Left colon (tissue), 2 donors: ENCODE data around the gene EXOC3L2. TPM values are rescaled to one million over a fixed set of nuclear protein-coding genes. Genes with fewer than 3 reads are reported as not detected.

Experiments
- ATAC-seq: fragments of 200-7000 bp; cut with Tn5 transposase; one replicate; pipeline ENCODE4 v1.9.1; 2020; ENCODE audit warnings: mild to moderate bottlenecking, moderate library complexity
- DNase-seq, 2 donors: peaks; one replicate each; pipeline ENCODE4 v3.0.0-alpha.2; 2020
- intact Hi-C, 2 donors: fragments of 100-400 bp; cut with DNase I in 1 of 2; cut with micrococcal nuclease in 1 of 2; formaldehyde crosslinking; loops; one replicate each; pipeline versions ENCODE4 v1.11.2 to v1.14.0; 2022; cut with DNase I, micrococcal nuclease
- total RNA-seq, 2 donors: library from RNA; stranded (reverse); fragmentation: NEBNext Ultra II Directional; extraction: Animal tissue kit (Norgen Biotek cat#: 25700); gene quantifications; one replicate each; pipeline ENCODE4 v1.2.1, GENCODE V29; 2021
- donor health status: DM: no; HTN: no; CAD: no.
- donor health status: DM: yes; HTN: yes; CAD: no.

EXOC3L2 gene
- total RNA-seq, 2 donors from 2014 or later: 1.3 to 1.4 TPM

- no peak for DNase-seq
- intact Hi-C loops: loop anchor here in 1 of 2 donors (10.0 kb wide), 1 partner anchor 76 kb away; the partner anchor contains the start of gene PPP1R37
- ATAC-seq: no peak
These were observed 74.0 kb downstream of the EXOC3L2 start for GRCh38 chr19:45171211-45171623.

- ATAC-seq (peak; percentile 74), DNase-seq (no peak)
- intact Hi-C loops: loop anchor here in 1 of 2 donors (10.0 kb wide), 1 partner anchor 76 kb away; the partner anchor contains the start of gene PPP1R37
These were observed 74.8 kb downstream of the EXOC3L2 start for GRCh38 chr19:45170146-45171106.

GRCh38 chr19:45169602-45170001 lies 75.6 kb downstream of the EXOC3L2 start:
- intact Hi-C loops: loop anchor here in 1 of 2 donors (10.0 kb wide), 1 partner anchor 75 kb away; the partner anchor contains the start of gene PPP1R37
- ATAC-seq: no peak
- no peak for DNase-seq

GRCh38 chr19:45168767-45169351 lies 76.3 kb downstream of the EXOC3L2 start:
- intact Hi-C loops: no loop called here
- no peak for DNase-seq
- ATAC-seq: peak; percentile 15

- DNase-seq (no peak), ATAC-seq (no peak)
- intact Hi-C loops: no loop called here
These were observed 78.4 kb downstream of the EXOC3L2 start for GRCh38 chr19:45166723-45167252.

- intact Hi-C loops: no loop called here
- peak; percentile 80 for ATAC-seq
- DNase-seq: peak; percentile 76 to 88
These were observed 80.5 kb downstream of the EXOC3L2 start for GRCh38 chr19:45164577-45165335.

- intact Hi-C loops: no loop called here
- DNase-seq (no peak), ATAC-seq (no peak)
These were observed 81.3 kb downstream of the EXOC3L2 start for GRCh38 chr19:45163751-45164460.

- intact Hi-C loops: no loop called here
- ATAC-seq (no peak), DNase-seq (no peak)
These were observed 82.1 kb downstream of the EXOC3L2 start for GRCh38 chr19:45163156-45163555.

GRCh38 chr19:45162608-45163143 lies 82.5 kb downstream of the EXOC3L2 start:
- DNase-seq: no peak
- no peak for ATAC-seq
- intact Hi-C loops: no loop called here

Other genes starting within 250 kb of the EXOC3L2 start
- 10 to 100 TPM; 11.8 to 40.9 TPM for gene RELB, start 243.9 kb downstream of the EXOC3L2 start, total RNA-seq
- gene CLASRP, start 206.4 kb downstream of the EXOC3L2 start, total RNA-seq: 10 to 100 TPM; 65.3 to 92.8 TPM
- gene ZNF296, start 168.9 kb downstream of the EXOC3L2 start, total RNA-seq: 1 to 10 TPM; 4.0 to 6.1 TPM
- gene GEMIN7, start 166.1 kb downstream of the EXOC3L2 start, total RNA-seq: 10 to 100 TPM; 18.1 to 22.8 TPM
- gene PPP1R37, start 152.2 kb downstream of the EXOC3L2 start, total RNA-seq: 10 to 100 TPM; 31.6 to 33.1 TPM
- under 1 TPM; 0.08 to 0.15 TPM for gene NKPD1, start 84.4 kb downstream of the EXOC3L2 start, total RNA-seq
- gene TRAPPC6A, start 67.2 kb downstream of the EXOC3L2 start, total RNA-seq: 10 to 100 TPM; 45.0 to 46.9 TPM
- 10 to 100 TPM; 11.2 to 13.5 TPM for gene BLOC1S3, start 66.6 kb downstream of the EXOC3L2 start, total RNA-seq
- gene MARK4, start 5.9 kb upstream of the EXOC3L2 start, total RNA-seq: 10 to 100 TPM; 18.0 to 24.7 TPM
- gene CKM, start 77.5 kb upstream of the EXOC3L2 start, total RNA-seq: under 1 TPM in 1 of 2 donors, not detected in 1; 0.50 TPM
- gene KLC3, start 95.3 kb upstream of the EXOC3L2 start, total RNA-seq: not detected
- gene ERCC2, start 125.2 kb upstream of the EXOC3L2 start, total RNA-seq: 10 to 100 TPM in 1 of 2 donors, 1 to 10 TPM in 1; 8.7 to 13.4 TPM
- 10 to 100 TPM; 34.1 to 35.0 TPM for gene PPP1R13L, start 159.7 kb upstream of the EXOC3L2 start, total RNA-seq
- 1 to 10 TPM; 3.0 to 3.2 TPM for gene POLR1G, start 161.2 kb upstream of the EXOC3L2 start, total RNA-seq
- gene ERCC1, start 178.5 kb upstream of the EXOC3L2 start, total RNA-seq: 10 to 100 TPM; 37.1 to 43.6 TPM
- 10 to 100 TPM in 1 of 2 donors, 1 to 10 TPM in 1; 4.4 to 46.0 TPM for gene FOSB, start 222.6 kb upstream of the EXOC3L2 start, total RNA-seq